ENCODE results near the gene FRY.

The FRY gene

DNA sequence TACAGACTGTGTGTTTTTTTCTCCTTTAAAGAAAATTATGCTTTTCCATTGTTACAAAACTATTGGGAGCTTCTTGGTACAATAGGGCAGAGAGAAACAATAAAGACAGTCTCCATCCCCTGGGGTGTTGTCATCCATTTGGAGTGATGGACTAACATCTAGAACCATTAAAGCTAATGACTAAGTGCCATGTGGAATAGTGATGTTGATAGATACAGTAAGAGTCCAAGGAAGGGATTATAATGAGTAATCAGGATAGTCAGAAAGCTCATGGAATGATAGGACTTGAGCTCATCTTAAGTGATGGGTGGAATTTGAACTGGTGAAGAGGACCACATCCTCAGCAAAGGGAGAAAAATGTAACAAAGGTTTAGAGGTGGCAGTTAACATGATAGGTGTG lies 24.1 kb upstream of the FRY start:
- in situ Hi-C loops (cut with HindIII; ENCODE audit: low sequenced_read_pairs): no loop called here
- TF ChIP-seq CTCF (IDR thresholded peaks at IDR 0.05; ENCODE audit: low read depth, low read length, missing control alignments): no peak
- no peak for DNase-seq (ENCODE audit: low read depth)
- no peak overlapping the region for H3K4me3 ChIP-seq (ENCODE audit: low read depth, low read length)

- DNase-seq (ENCODE audit: low read depth): no peak
- no peak for TF ChIP-seq CTCF (IDR thresholded peaks at IDR 0.05; ENCODE audit: low read depth, low read length, missing control alignments)
- no peak overlapping the region for H3K4me3 ChIP-seq (ENCODE audit: low read depth, low read length)
- in situ Hi-C loops (cut with HindIII; ENCODE audit: low sequenced_read_pairs): no loop called here
These were observed 22.9 kb upstream of the FRY start for GRCh38 chr13:32008518-32009175.

DNA sequence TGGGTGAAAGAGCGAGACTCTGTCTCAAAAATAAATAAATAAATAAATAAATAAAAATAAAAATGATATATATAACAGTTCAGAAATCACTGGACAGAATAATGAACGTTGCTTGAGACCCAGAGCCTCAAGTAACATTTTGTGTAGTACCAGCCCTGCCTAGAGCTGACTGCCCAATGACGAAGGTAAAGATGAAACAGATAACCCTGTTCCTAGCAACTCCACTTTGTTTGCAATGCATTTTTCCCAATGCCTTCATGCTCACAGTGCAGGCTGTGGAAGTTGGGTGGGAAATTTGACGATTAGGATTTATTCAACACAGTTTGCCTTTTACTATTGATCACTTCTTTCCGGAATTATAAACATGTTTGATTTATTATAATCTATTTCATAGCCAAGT lies 22.2 kb upstream of the FRY start:
- no peak for TF ChIP-seq CTCF (IDR thresholded peaks at IDR 0.05; ENCODE audit: low read depth, low read length, missing control alignments)
- DNase-seq (ENCODE audit: low read depth): no peak
- in situ Hi-C loops (cut with HindIII; ENCODE audit: low sequenced_read_pairs): no loop called here
- H3K4me3 ChIP-seq (ENCODE audit: low read depth, low read length): no peak overlapping the region

- in situ Hi-C loops (cut with HindIII; ENCODE audit: low sequenced_read_pairs): no loop called here
- no peak overlapping the region for H3K4me3 ChIP-seq (ENCODE audit: low read depth, low read length)
- DNase-seq (ENCODE audit: low read depth): no peak
- no peak for TF ChIP-seq CTCF (IDR thresholded peaks at IDR 0.05; ENCODE audit: low read depth, low read length, missing control alignments)
These were observed 21.4 kb upstream of the FRY start for GRCh38 chr13:32010136-32010535.

DNA sequence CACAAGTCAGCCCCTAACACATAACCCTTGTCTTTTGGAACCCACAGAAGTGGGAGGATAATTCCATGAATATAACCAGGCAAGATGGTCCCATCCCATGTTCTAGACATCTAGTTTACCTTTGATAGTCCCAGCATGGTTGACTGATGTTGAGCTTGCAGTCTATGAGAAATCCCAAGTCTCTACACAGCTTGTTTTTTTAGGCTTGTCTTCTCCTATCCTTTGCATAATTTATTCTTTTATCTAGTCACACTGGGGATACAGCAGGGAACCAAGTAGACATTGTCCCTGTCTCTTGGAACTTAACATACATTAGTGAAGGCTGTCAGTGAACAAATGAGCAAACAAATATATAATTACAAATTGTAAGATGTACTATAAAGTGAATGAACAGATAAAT lies 19.6 kb upstream of the FRY start:
- DNase-seq (ENCODE audit: low read depth): no peak
- no peak for TF ChIP-seq CTCF (IDR thresholded peaks at IDR 0.05; ENCODE audit: low read depth, low read length, missing control alignments)
- H3K4me3 ChIP-seq (ENCODE audit: low read depth, low read length): no peak overlapping the region
- in situ Hi-C loops (cut with HindIII; ENCODE audit: low sequenced_read_pairs): no loop called here

DNA sequence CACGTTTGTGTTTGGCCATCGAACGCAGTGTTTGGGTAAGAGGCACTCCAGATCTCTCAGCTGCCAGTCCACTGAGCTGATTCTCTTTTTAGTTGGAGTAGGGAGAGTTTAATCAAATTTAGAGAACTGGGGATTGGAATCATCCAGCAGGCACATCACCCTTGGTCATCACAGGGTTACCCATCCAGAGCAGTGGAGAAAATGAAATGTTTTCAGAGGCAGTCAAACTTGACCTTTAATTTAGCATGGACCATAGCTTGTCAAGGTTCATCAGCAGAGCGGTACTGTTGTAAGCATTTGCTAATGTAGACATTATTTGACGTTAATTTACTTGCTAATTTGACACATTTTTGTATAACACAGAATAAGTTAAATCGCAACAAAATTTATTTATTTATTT lies 18.4 kb upstream of the FRY start:
- no peak overlapping the region for H3K4me3 ChIP-seq (ENCODE audit: low read depth, low read length)
- no peak for DNase-seq (ENCODE audit: low read depth)
- TF ChIP-seq CTCF (IDR thresholded peaks at IDR 0.05; ENCODE audit: low read depth, low read length, missing control alignments): no peak
- in situ Hi-C loops (cut with HindIII; ENCODE audit: low sequenced_read_pairs): no loop called here

All from astrocyte of the cerebellum (primary cell).